Measurements from ENCODE around the gene CCR7.

Gene CCR7

GRCh38 chr17:40598619-40599467 is 33.6 kb upstream of the CCR7 start:
- peak; percentile 47 to 90 for DNase-seq
- intact Hi-C loops (cut with DNase I; ENCODE audit: low total_unique reads): no loop called here
- Histone ChIP-seq H3K27ac (peak overlapping the region; percentile 74 to 78), H3K9me3 (no peaks in the 10 kb centered on the region), H3K27me3 (no peaks in the 10 kb centered on the region), H3K36me3 (no peaks in the 10 kb centered on the region), H3K4me1 (peaks cover 0 to 21% (median 10%) of the 10 kb centered on the region in 4 donors), H3K4me3 (peak overlapping the region in 1 of 2 donors; percentile 20)
- no peak for TF ChIP-seq CTCF (IDR thresholded peaks at IDR 0.05)

- peak overlapping the region; percentile 74 to 78 for H3K27ac ChIP-seq
- TF ChIP-seq CTCF (IDR thresholded peaks at IDR 0.05): no peak
- intact Hi-C loops (cut with DNase I; ENCODE audit: low total_unique reads): no loop called here
Observed at GRCh38 chr17:40598301-40598618, 33.0 kb upstream of the CCR7 start.

GRCh38 chr17:40597556-40598300 is 32.5 kb upstream of the CCR7 start:
- H3K27ac ChIP-seq: peak overlapping the region; percentile 74 to 78
- TF ChIP-seq CTCF (IDR thresholded peaks at IDR 0.05): no peak
- H3K9me3 ChIP-seq: no peaks in the 10 kb centered on the region
- no peak overlapping the region for H3K4me3 ChIP-seq
- H3K27me3 ChIP-seq: no peaks in the 10 kb centered on the region
- peaks cover 0 to 21% (median 10%) of the 10 kb centered on the region in 4 donors for H3K4me1 ChIP-seq
- DNase-seq: no peak
- no peaks in the 10 kb centered on the region for H3K36me3 ChIP-seq
- intact Hi-C loops (cut with DNase I; ENCODE audit: low total_unique reads): no loop called here

More at GRCh38 chr17:40598301-40598618, 33.0 kb upstream of the CCR7 start:
- peaks cover 0 to 21% (median 10%) of the 10 kb centered on the region in 4 donors for H3K4me1 ChIP-seq
- H3K4me3 ChIP-seq: peak overlapping the region in 1 of 2 donors; percentile 20
- H3K36me3 ChIP-seq: no peaks in the 10 kb centered on the region
- H3K9me3 ChIP-seq: no peaks in the 10 kb centered on the region
- H3K27me3 ChIP-seq: no peaks in the 10 kb centered on the region
- DNase-seq: peak in 1 of 2 donors; percentile 80

GRCh38 chr17:40597156-40597555 is 31.9 kb upstream of the CCR7 start:
- Histone ChIP-seq H3K9me3 (no peaks in the 10 kb centered on the region), H3K36me3 (no peaks in the 10 kb centered on the region), H3K27ac (peak overlapping the region in 1 of 2 donors; percentile 78), H3K4me1 (peaks cover 0 to 21% (median 10%) of the 10 kb centered on the region in 4 donors), H3K27me3 (no peaks in the 10 kb centered on the region), H3K4me3 (no peak overlapping the region)
- no peak for DNase-seq
- intact Hi-C loops (cut with DNase I; ENCODE audit: low total_unique reads): no loop called here
- TF ChIP-seq CTCF (IDR thresholded peaks at IDR 0.05): no peak

- Histone ChIP-seq H3K4me1 (peaks cover 0 to 21% (median 10%) of the 10 kb centered on the region in 4 donors), H3K27me3 (no peaks in the 10 kb centered on the region), H3K36me3 (no peaks in the 10 kb centered on the region), H3K4me3 (no peak overlapping the region), H3K9me3 (no peaks in the 10 kb centered on the region), H3K27ac (no peak overlapping the region)
- intact Hi-C loops (cut with DNase I; ENCODE audit: low total_unique reads): no loop called here
- no peak for TF ChIP-seq CTCF (IDR thresholded peaks at IDR 0.05)
- no peak for DNase-seq
Observed at GRCh38 chr17:40596261-40596919, 31.1 kb upstream of the CCR7 start.
